HG03571 (cell line): Measurements from ENCODE around the gene CEP162.
"Not testable (repeated sequence)": the region's sequence is repeated elsewhere in the genome, so short reads cannot be mapped to it uniquely, and the experiment has no call there.

ENCODE experiments used
- ATAC-seq: cut with Tn5 transposase; IDR thresholded peaks from one replicate; pipeline ENCODE4 v1.9.1; 2021; ENCODE audit not compliant: unreplicated experiment

CEP162 gene

DNA sequence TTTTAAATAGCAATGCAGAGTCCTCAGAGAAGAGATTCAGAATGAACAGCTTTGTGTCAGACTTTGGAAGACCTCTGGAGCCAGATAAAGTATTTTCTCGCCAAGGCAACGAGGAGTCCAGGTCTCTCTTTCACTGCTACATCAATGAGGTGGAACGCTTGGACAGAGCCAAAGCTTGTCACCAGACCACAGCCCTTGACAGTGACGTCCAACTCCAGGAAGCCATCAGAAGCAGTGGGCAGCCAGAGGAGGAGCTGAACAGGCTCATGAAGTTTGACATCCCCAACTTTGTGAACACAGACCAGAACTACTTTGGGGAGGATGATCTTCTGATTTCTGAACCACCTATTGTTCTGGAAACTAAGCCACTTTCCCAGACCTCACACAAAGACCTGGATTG is 138.4 kb downstream of the CEP162 start:
- ATAC-seq: no peak

DNA sequence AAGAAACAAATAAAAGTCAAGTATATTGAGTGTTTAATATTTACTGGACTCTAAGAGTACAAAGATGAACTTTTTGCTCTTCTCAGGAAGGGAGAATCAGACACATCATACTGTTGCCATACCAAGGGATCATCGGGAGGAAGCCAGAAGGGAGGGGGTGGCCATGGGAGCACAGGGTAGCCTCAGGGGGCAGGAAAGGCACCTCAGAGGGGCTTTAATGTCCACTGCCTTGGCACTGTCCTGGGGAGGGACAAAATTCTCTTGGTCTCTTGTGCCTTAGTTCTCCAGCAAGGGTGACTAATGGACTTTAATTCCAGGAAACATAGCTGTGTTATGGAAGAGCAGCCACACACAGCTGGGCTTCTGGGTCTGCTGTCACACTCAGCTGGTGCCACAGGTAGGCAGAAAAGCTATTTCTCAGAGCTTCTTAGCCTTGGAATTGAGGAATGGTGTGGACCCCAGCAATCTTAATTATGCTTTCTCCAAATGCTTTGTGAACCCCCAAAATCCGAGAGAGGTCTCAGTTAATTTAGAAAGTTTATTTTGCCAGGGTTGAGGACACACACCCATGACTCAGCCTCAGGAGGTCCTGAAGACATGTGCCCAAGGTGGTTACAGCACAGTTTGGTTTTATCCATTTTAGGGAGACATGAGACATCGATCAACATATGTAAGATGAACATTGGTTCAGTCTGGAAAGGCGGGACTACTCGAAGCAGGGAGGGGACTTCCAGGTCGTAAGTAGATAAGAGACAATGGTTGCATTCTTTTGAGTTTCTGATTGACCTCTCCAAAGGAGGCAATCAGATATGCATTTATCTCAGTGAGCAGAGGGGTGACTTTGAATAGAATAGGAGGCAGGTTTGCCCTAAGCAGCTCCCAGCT is 140.7 kb downstream of the CEP162 start:
- ATAC-seq: no peak

- ATAC-seq: no peak
Measured at GRCh38 chr6:84086056-84086455, 141.4 kb downstream of the CEP162 start.

- not testable (repeated sequence) for ATAC-seq
Measured at GRCh38 chr6:84084705-84085104, 142.7 kb downstream of the CEP162 start.

DNA sequence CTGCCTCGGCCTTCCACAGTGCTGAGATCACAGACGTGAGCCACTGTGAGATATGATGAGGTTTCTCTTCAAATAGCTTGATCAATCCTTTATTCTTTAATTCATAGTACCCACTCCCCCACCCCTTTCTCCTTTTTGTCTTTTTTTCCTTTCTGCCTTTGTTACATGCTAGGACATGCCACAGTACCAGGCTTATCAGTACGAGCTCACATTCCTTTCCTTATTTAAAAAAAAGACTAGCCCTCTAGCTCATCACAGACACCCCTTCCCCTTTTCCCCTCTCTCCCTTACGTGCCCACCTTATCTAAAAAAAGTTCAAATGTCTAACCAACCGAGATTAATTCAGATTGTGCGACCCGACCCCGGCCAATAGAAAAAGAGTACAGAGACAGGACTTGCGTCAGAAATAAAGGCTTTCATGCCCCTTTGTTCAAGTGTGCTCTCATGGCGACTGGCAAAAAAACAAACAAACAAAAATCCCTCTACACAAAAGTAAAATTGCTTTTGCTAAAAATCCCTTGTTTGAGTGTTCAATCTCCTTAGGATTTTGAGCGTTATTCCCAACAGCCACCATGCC is 144.7 kb downstream of the CEP162 start:
- no peak for ATAC-seq

DNA sequence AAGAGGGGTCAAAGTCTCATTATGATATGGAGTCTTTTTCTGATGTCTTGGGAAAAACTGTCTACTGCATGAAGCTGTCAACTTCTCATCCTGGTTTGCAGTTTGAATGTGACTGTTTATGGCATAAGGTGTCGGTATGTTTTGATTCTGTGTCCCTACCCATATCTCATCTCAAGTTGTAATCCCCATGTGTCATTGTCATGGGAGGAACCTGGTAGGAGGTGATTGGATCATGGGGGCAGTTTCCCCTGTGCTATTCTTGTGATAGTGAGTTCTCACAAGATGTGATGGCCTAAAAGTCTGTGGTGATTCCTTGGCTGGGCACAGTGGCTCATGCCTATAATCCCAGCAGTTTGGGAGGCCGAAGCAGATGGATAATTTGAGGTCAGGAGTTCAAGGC is 146.2 kb downstream of the CEP162 start:
- no peak for ATAC-seq

- no peak for ATAC-seq
Measured at GRCh38 chr6:84078335-84078734, 149.1 kb downstream of the CEP162 start.

DNA sequence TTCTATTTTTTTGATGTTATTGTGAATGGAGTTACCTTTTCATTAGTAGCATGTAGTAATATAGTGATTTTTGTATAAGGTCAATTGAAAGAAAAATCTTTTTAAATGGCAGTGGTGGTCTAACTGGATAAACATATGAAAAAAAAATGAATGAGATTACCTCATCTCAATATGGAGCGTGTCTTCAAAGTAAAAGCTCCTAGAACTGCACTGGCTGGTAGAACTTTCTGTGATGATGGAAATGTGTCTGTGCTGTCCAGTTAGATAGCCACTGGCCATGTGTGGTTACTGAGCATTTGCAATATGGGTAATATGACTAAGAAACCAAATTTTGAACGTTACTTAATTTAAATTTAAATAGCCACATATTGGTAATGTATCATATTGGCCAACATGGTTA is 149.8 kb downstream of the CEP162 start:
- ATAC-seq: no peak

- ATAC-seq: no peak
Measured at GRCh38 chr6:84074988-84075781, 152.3 kb downstream of the CEP162 start.
